AG04449 (cell line): ENCODE results near the gene NEK7.
"Not testable (repeated sequence)": the region's sequence is repeated elsewhere in the genome, so short reads cannot be mapped to it uniquely, and the experiment has no call there.

Experiments
- CTCF ChIA-PET: fragments of 350-600 bp; formaldehyde crosslinking; extraction: SDS; loops from one replicate; lab custom pipeline; 2021; ENCODE audit warnings: antibody characterized with exemption; lab: Yijun Ruan, JAX
- POLR2A ChIA-PET: fragments of 400-600, 350-600 bp; formaldehyde crosslinking; extraction: SDS; loops from one replicate; lab custom pipeline; 2020; ENCODE audit warnings: antibody characterized with exemption, inconsistent platforms; lab: Yijun Ruan, JAX
- DNase-seq: peaks from one replicate; pipeline ENCODE4 v3.0.0-alpha.2; 2010; ENCODE audit warnings: low read depth, low spot score
- H3K4me3 ChIP-seq: 2 replicates; pipeline ENCODE4 v1.5.1; 2011; ENCODE audit warnings: low read depth, mild to moderate bottlenecking, control low read depth, low read length
- CTCF ChIP-seq: IDR thresholded peaks from one replicate; pipeline ENCODE4 v1.5.1; 2011; ENCODE audit warnings: mild to moderate bottlenecking, moderate library complexity, low read length, control low read depth, inconsistent platforms; ENCODE audit not compliant: insufficient read depth; ENCODE audit errors: missing control alignments

Gene NEK7

GRCh38 chr1:198297281-198297680 lies 140.5 kb downstream of the NEK7 start:
- POLR2A ChIA-PET = no interaction called here
- no peak overlapping the region for H3K4me3 ChIP-seq
- DNase-seq = no peak
- CTCF ChIA-PET = interaction anchor here (0.7 kb wide), 1 partner anchor 8 kb away, joined by 3 read pairs; no protein-coding TSS in a partner anchor
- no peak for TF ChIP-seq CTCF

- TF ChIP-seq CTCF = no peak
- ChIA-PET POLR2A (no interaction called here), CTCF (interaction anchor here (1.5 kb wide), 1 partner anchor 11 kb away, joined by 3 read pairs; no protein-coding TSS in a partner anchor)
- no peak overlapping the region for H3K4me3 ChIP-seq
- no peak for DNase-seq
These were observed 141.8 kb downstream of the NEK7 start for GRCh38 chr1:198298640-198299039.

GRCh38 chr1:198300451-198300850 lies 143.7 kb downstream of the NEK7 start:
- ChIA-PET POLR2A (no interaction called here), CTCF (no interaction called here)
- no peak overlapping the region for H3K4me3 ChIP-seq
- no peak for DNase-seq
- TF ChIP-seq CTCF = no peak

GRCh38 chr1:198304431-198304830 lies 147.6 kb downstream of the NEK7 start:
- no peak for TF ChIP-seq CTCF
- ChIA-PET CTCF (interaction anchor here (0.8 to 1.6 kb wide), 2 partner anchors 10 to 782 kb away, joined by 3 to 7 read pairs; no protein-coding TSS in a partner anchor), POLR2A (no interaction called here)
- no peak for DNase-seq
- no peak overlapping the region for H3K4me3 ChIP-seq

- POLR2A ChIA-PET, H3K4me3 ChIP-seq, CTCF ChIA-PET, DNase-seq: not testable (repeated sequence)
These were observed 158.0 kb downstream of the NEK7 start for GRCh38 chr1:198314817-198315216.

- POLR2A ChIA-PET, CTCF ChIA-PET, DNase-seq: not testable (repeated sequence)
These were observed 158.5 kb downstream of the NEK7 start for GRCh38 chr1:198315331-198315730.

GRCh38 chr1:198316546-198317100 lies 159.8 kb downstream of the NEK7 start:
- TF ChIP-seq CTCF = no peak
- no peak overlapping the region for H3K4me3 ChIP-seq
- POLR2A ChIA-PET = no interaction called here
- CTCF ChIA-PET = no interaction called here
- DNase-seq = no peak

More at GRCh38 chr1:198315331-198315730, 158.5 kb downstream of the NEK7 start:
- not testable (repeated sequence) for H3K4me3 ChIP-seq
